ENCODE data around the gene SLIT3.

Gene SLIT3

GRCh38 chr5:169283887-169284286 lies 17.1 kb downstream of the SLIT3 start:
- Histone ChIP-seq H3K4me3 (ENCODE audit: low read length, poor library complexity, severe bottlenecking) (no peak overlapping the region), H3K79me2 (ENCODE audit: insufficient read depth, low read length) (no peaks in the 10 kb centered on the region), H2AFZ (ENCODE audit: low read length) (no peak overlapping the region), H3K9me2 (replicated peaks; ENCODE audit: low read depth, low read length) (no peaks in the 10 kb centered on the region), H3K4me1 (ENCODE audit: insufficient read depth, low read length, poor library complexity, severe bottlenecking) (no peaks in the 10 kb centered on the region), H3K36me3 (ENCODE audit: insufficient read depth, low read length) (no peaks in the 10 kb centered on the region), H3F3A (ENCODE audit: low read depth) (no peaks in the 10 kb centered on the region), H3K9me3 (ENCODE audit: insufficient read depth, low read depth, low read length) (no peaks in the 10 kb centered on the region), H3K9ac (ENCODE audit: low read depth, low read length, poor library complexity, severe bottlenecking) (no peak overlapping the region), H4K20me1 (ENCODE audit: insufficient read depth, low read length, poor library complexity, severe bottlenecking) (no peaks in the 10 kb centered on the region), H3K27me3 (ENCODE audit: insufficient read depth, low read length, poor library complexity, severe bottlenecking) (no peaks in the 10 kb centered on the region), H3K4me2 (ENCODE audit: low read depth, low read length, poor library complexity, severe bottlenecking) (no peak overlapping the region)
- TF ChIP-seq EZH2phosphoT487 (IDR thresholded peaks at IDR 0.05; ENCODE audit: borderline replicate concordance) (no peak), CTCF (conservative IDR thresholded peaks at IDR 0.05; ENCODE audit: low read length) (no peak)

DNA sequence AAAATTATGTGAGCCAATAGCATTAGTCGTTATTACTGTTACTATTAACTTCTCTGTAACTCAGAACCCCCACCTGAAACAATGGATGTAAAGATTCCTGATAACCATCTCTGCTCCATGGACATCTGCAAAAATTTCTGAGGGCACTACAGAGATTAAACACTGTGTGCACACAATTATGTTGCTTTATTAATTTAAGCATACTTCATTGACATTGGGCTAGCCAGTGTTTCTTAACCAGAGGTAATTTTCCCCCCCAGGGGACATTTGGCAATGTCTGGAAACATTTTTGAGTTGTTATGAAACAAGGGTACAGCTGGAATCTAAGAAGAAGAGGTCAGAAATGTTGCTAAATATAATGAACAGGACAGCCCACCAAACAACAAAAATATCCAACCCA lies 19.3 kb downstream of the SLIT3 start:
- no peak overlapping the region for H3K4me3 ChIP-seq (ENCODE audit: low read length, poor library complexity, severe bottlenecking)
- H3K9me3 ChIP-seq (ENCODE audit: insufficient read depth, low read depth, low read length): no peaks in the 10 kb centered on the region
- H3K36me3 ChIP-seq (ENCODE audit: insufficient read depth, low read length): no peaks in the 10 kb centered on the region
- no peak overlapping the region for H3K4me2 ChIP-seq (ENCODE audit: low read depth, low read length, poor library complexity, severe bottlenecking)
- no peaks in the 10 kb centered on the region for H3K27me3 ChIP-seq (ENCODE audit: insufficient read depth, low read length, poor library complexity, severe bottlenecking)
- H3K4me1 ChIP-seq (ENCODE audit: insufficient read depth, low read length, poor library complexity, severe bottlenecking): no peaks in the 10 kb centered on the region
- H2AFZ ChIP-seq (ENCODE audit: low read length): no peak overlapping the region
- TF ChIP-seq EZH2phosphoT487 (IDR thresholded peaks at IDR 0.05; ENCODE audit: borderline replicate concordance): no peak
- TF ChIP-seq CTCF (conservative IDR thresholded peaks at IDR 0.05; ENCODE audit: low read length): no peak
- H3K9me2 ChIP-seq (replicated peaks; ENCODE audit: low read depth, low read length): no peaks in the 10 kb centered on the region
- H3K9ac ChIP-seq (ENCODE audit: low read depth, low read length, poor library complexity, severe bottlenecking): no peak overlapping the region
- no peaks in the 10 kb centered on the region for H3F3A ChIP-seq (ENCODE audit: low read depth)
- H4K20me1 ChIP-seq (ENCODE audit: insufficient read depth, low read length, poor library complexity, severe bottlenecking): no peaks in the 10 kb centered on the region
- no peaks in the 10 kb centered on the region for H3K79me2 ChIP-seq (ENCODE audit: insufficient read depth, low read length)

DNA sequence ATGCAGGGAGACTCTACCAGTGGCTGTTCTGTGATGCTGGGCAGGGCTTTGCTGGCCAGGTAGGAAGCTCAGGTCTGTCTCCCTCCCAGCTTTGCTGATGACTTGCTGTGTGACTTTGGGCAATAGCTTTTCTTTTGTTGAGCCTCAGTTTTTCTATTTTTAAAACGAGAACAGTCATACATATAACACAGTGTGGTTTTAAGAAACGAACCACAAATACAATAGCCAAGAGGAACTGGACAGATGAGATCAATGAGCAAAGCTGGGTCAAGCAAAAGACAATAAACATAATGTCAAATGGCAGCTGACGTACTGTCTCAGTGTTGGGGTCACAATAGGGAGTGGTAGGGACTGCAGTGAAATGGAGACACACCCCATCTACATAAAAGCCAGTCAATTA lies 20.2 kb downstream of the SLIT3 start:
- H4K20me1 ChIP-seq (ENCODE audit: insufficient read depth, low read length, poor library complexity, severe bottlenecking): no peaks in the 10 kb centered on the region
- H3K27me3 ChIP-seq (ENCODE audit: insufficient read depth, low read length, poor library complexity, severe bottlenecking): no peaks in the 10 kb centered on the region
- H3K9ac ChIP-seq (ENCODE audit: low read depth, low read length, poor library complexity, severe bottlenecking): no peak overlapping the region
- H2AFZ ChIP-seq (ENCODE audit: low read length): no peak overlapping the region
- no peaks in the 10 kb centered on the region for H3K79me2 ChIP-seq (ENCODE audit: insufficient read depth, low read length)
- H3K9me2 ChIP-seq (replicated peaks; ENCODE audit: low read depth, low read length): no peaks in the 10 kb centered on the region
- H3K4me2 ChIP-seq (ENCODE audit: low read depth, low read length, poor library complexity, severe bottlenecking): no peak overlapping the region
- H3K4me1 ChIP-seq (ENCODE audit: insufficient read depth, low read length, poor library complexity, severe bottlenecking): no peaks in the 10 kb centered on the region
- no peaks in the 10 kb centered on the region for H3K36me3 ChIP-seq (ENCODE audit: insufficient read depth, low read length)
- no peaks in the 10 kb centered on the region for H3K9me3 ChIP-seq (ENCODE audit: insufficient read depth, low read depth, low read length)
- H3F3A ChIP-seq (ENCODE audit: low read depth): no peaks in the 10 kb centered on the region
- no peak for TF ChIP-seq EZH2phosphoT487 (IDR thresholded peaks at IDR 0.05; ENCODE audit: borderline replicate concordance)
- TF ChIP-seq CTCF (conservative IDR thresholded peaks at IDR 0.05; ENCODE audit: low read length): no peak
- no peak overlapping the region for H3K4me3 ChIP-seq (ENCODE audit: low read length, poor library complexity, severe bottlenecking)

All from Loucy (cell line).